ENCODE measurements around the gene DYNLT5.

DNA sequence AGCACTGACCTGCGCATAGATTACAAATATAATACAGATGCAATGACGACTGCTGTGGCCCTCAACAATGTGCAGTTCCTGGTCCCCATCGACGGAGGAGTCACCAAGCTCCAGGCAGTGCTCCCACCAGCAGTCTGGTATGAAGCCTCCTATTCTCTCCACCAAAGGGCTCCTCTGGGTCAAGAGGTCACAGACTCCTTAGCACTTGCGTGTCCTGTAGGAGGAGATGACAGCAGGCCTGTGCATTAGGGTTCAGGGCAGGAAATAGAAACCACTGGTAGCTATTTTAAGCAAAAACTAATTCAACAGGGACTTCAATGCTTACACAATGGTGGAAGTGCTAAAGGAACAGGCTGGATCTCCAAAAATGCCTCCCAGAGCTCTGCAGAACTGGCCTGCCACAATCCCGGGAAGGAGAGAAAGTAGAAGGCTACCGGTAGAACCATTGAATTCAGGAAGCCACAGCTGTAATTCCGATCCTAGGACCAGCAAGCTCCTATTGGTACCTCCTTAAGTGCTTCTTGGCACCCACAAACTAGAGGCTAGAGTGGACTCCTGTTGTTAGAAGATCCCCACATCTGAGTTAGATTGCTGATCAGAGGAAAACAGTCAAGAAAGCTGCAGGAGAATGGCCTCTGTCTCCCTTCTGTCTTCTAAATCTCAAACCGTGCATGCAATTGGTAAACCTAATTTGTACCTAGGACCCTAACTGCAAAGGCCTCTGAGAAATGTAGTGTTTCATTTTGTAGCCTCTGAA is 12.7 kb upstream of the DYNLT5 start:
- TF ChIP-seq, protein P1, sequence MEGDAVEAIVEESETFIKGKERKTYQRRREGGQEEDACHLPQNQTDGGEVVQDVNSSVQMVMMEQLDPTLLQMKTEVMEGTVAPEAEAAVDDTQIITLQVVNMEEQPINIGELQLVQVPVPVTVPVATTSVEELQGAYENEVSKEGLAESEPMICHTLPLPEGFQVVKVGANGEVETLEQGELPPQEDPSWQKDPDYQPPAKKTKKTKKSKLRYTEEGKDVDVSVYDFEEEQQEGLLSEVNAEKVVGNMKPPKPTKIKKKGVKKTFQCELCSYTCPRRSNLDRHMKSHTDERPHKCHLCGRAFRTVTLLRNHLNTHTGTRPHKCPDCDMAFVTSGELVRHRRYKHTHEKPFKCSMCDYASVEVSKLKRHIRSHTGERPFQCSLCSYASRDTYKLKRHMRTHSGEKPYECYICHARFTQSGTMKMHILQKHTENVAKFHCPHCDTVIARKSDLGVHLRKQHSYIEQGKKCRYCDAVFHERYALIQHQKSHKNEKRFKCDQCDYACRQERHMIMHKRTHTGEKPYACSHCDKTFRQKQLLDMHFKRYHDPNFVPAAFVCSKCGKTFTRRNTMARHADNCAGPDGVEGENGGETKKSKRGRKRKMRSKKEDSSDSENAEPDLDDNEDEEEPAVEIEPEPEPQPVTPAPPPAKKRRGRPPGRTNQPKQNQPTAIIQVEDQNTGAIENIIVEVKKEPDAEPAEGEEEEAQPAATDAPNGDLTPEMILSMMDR (IDR thresholded peaks at IDR 0.05 in 8 of 11, conservative IDR thresholded peaks at IDR 0.05 in 3 of 11) = no peak
- TF ChIP-seq POLR2A (IDR thresholded peaks at IDR 0.05) = no peak
- TF ChIP-seq POLR2AphosphoS5 (IDR thresholded peaks at IDR 0.05) = no peak

All from spleen (tissue), 7 donors.